ENCODE results near the gene MSRB1. TPM values are rescaled to one million over a fixed set of nuclear protein-coding genes. Genes with fewer than 3 reads are reported as not detected.

The MSRB1 gene
- total RNA-seq, 1 experiment from 2014 or later, result 26.4 TPM

GRCh38 chr16:1979271-1980029 is 36.5 kb upstream of the MSRB1 start (continued):
- TF ChIP-seq, protein P1, sequence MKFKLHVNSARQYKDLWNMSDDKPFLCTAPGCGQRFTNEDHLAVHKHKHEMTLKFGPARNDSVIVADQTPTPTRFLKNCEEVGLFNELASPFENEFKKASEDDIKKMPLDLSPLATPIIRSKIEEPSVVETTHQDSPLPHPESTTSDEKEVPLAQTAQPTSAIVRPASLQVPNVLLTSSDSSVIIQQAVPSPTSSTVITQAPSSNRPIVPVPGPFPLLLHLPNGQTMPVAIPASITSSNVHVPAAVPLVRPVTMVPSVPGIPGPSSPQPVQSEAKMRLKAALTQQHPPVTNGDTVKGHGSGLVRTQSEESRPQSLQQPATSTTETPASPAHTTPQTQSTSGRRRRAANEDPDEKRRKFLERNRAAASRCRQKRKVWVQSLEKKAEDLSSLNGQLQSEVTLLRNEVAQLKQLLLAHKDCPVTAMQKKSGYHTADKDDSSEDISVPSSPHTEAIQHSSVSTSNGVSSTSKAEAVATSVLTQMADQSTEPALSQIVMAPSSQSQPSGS (CRISPR knock-in tag; IDR thresholded peaks at IDR 0.05; ENCODE audit: borderline replicate concordance, low read depth), result no peak
- TF ChIP-seq NR3C1 (CRISPR knock-in tag; conservative IDR thresholded peaks at IDR 0.05; ENCODE audit: low read depth), result no peak
- peak; percentile 68; the same call in 1 of the 2 replicates for TF ChIP-seq FOXK1 (CRISPR knock-in tag; IDR thresholded peaks at IDR 0.05)
- TF ChIP-seq CBFB (CRISPR knock-in tag; IDR thresholded peaks at IDR 0.05; ENCODE audit: low read depth), result peak; percentile 81; the same call in 1 of the 2 replicates
- peak; percentile 39; the same call in 1 of the 2 replicates for TF ChIP-seq ZBTB21 (CRISPR knock-in tag; IDR thresholded peaks at IDR 0.05; ENCODE audit: borderline replicate concordance)
- TF ChIP-seq MYBL2 (CRISPR knock-in tag; IDR thresholded peaks at IDR 0.05), result 0 out of 2 replicates have a peak, but pooled peaks have one; percentile 55
- TF ChIP-seq NFE2L1 (CRISPR knock-in tag; IDR thresholded peaks at IDR 0.05), result peak; percentile 80; the same call in 1 of the 2 replicates
- TF ChIP-seq, protein P2, sequence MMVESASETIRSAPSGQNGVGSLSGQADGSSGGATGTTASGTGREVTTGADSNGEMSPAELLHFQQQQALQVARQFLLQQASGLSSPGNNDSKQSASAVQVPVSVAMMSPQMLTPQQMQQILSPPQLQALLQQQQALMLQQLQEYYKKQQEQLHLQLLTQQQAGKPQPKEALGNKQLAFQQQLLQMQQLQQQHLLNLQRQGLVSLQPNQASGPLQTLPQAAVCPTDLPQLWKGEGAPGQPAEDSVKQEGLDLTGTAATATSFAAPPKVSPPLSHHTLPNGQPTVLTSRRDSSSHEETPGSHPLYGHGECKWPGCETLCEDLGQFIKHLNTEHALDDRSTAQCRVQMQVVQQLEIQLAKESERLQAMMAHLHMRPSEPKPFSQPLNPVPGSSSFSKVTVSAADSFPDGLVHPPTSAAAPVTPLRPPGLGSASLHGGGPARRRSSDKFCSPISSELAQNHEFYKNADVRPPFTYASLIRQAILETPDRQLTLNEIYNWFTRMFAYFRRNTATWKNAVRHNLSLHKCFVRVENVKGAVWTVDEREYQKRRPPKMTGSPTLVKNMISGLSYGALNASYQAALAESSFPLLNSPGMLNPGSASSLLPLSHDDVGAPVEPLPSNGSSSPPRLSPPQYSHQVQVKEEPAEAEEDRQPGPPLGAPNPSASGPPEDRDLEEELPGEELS (CRISPR knock-in tag; IDR thresholded peaks at IDR 0.05), result peak; percentile 72; the same call in 1 of the 2 replicates
- 0 out of 2 replicates have a peak, but pooled peaks have one; percentile 60 for TF ChIP-seq KAT7 (CRISPR knock-in tag; IDR thresholded peaks at IDR 0.05; ENCODE audit: borderline replicate concordance)
- TF ChIP-seq, protein P3, sequence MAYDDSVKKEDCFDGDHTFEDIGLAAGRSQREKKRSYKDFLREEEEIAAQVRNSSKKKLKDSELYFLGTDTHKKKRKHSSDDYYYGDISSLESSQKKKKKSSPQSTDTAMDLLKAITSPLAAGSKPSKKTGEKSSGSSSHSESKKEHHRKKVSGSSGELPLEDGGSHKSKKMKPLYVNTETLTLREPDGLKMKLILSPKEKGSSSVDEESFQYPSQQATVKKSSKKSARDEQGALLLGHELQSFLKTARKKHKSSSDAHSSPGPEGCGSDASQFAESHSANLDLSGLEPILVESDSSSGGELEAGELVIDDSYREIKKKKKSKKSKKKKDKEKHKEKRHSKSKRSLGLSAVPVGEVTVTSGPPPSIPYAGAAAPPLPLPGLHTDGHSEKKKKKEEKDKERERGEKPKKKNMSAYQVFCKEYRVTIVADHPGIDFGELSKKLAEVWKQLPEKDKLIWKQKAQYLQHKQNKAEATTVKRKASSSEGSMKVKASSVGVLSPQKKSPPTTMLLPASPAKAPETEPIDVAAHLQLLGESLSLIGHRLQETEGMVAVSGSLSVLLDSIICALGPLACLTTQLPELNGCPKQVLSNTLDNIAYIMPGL (CRISPR knock-in tag; IDR thresholded peaks at IDR 0.05), result peak; percentile 8; the same call in 1 of the 2 replicates
- TF ChIP-seq SMAD3 (CRISPR knock-in tag; IDR thresholded peaks at IDR 0.05; ENCODE audit: borderline replicate concordance), result peak; percentile 31; the same call in 1 of the 2 replicates
- 0 out of 2 replicates have a peak, but pooled peaks have one; percentile 16 for TF ChIP-seq ZNF317 (CRISPR knock-in tag; IDR thresholded peaks at IDR 0.05; ENCODE audit: borderline replicate concordance, low read depth)
- TF ChIP-seq TP53 (CRISPR knock-in tag; IDR thresholded peaks at IDR 0.05), result peak; percentile 94
- 0 out of 2 replicates have a peak, but pooled peaks have one; percentile 65 for TF ChIP-seq ETV6 (CRISPR knock-in tag; IDR thresholded peaks at IDR 0.05)
- TF ChIP-seq, protein P4, sequence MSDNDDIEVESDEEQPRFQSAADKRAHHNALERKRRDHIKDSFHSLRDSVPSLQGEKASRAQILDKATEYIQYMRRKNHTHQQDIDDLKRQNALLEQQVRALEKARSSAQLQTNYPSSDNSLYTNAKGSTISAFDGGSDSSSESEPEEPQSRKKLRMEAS (CRISPR knock-in tag; IDR thresholded peaks at IDR 0.05), result peak; percentile 62; the same call in 1 of the 2 replicates
- TF ChIP-seq E2F1 (CRISPR knock-in tag; IDR thresholded peaks at IDR 0.05), result no peak
- TF ChIP-seq ELF4 (CRISPR knock-in tag; IDR thresholded peaks at IDR 0.05; ENCODE audit: low read depth), result no peak
- no peak; the same call in 1 of the 2 replicates for TF ChIP-seq ESRRA (CRISPR knock-in tag; IDR thresholded peaks at IDR 0.05; ENCODE audit: borderline replicate concordance)
- TF ChIP-seq GABPB1 (CRISPR knock-in tag; IDR thresholded peaks at IDR 0.05), result no peak
- TF ChIP-seq, protein P5, sequence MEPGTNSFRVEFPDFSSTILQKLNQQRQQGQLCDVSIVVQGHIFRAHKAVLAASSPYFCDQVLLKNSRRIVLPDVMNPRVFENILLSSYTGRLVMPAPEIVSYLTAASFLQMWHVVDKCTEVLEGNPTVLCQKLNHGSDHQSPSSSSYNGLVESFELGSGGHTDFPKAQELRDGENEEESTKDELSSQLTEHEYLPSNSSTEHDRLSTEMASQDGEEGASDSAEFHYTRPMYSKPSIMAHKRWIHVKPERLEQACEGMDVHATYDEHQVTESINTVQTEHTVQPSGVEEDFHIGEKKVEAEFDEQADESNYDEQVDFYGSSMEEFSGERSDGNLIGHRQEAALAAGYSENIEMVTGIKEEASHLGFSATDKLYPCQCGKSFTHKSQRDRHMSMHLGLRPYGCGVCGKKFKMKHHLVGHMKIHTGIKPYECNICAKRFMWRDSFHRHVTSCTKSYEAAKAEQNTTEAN (CRISPR knock-in tag; IDR thresholded peaks at IDR 0.05), result peak; percentile 56; the same call in 1 of the 2 replicates
- 0 out of 2 replicates have a peak, but pooled peaks have one; percentile 8 for TF ChIP-seq ZNF121 (CRISPR knock-in tag; IDR thresholded peaks at IDR 0.05)
- no peak for TF ChIP-seq NR1H2 (CRISPR knock-in tag; IDR thresholded peaks at IDR 0.05)
- 0 out of 2 replicates have a peak, but pooled peaks have one; percentile 62 for TF ChIP-seq ATF1 (CRISPR knock-in tag; IDR thresholded peaks at IDR 0.05)
- TF ChIP-seq CDX4 (CRISPR knock-in tag; IDR thresholded peaks at IDR 0.05; ENCODE audit: borderline replicate concordance), result no peak
- TF ChIP-seq TCF7 (CRISPR knock-in tag; IDR thresholded peaks at IDR 0.05; ENCODE audit: low read depth), result 0 out of 2 replicates have a peak, but pooled peaks have one; percentile 63

Measured in WTC11 (cell line).